Keratinocyte (primary cell): ENCODE measurements around the gene TRMT10C.

Experiments
- EZH2 ChIP-seq: IDR thresholded peaks from one replicate; pipeline ENCODE4 v1.6.1; 2012; ENCODE audit warnings: inconsistent platforms, mild to moderate bottlenecking, low read length, moderate library complexity
- TF ChIP-seq, protein P1 (sequence below), 3 experiments: IDR thresholded peaks in 1 of 3; conservative IDR thresholded peaks in 1 of 3; optimal IDR thresholded peaks in 1 of 3; 2 replicates in 2 of 3; 3 replicates in 1 of 3; pipeline versions ENCODE3 to v1.5.1; 2011; ENCODE audit warnings: low read length in 3 of 3, mild to moderate bottlenecking in 3 of 3, moderate library complexity in 2 of 3, control low read depth in 1 of 3, inconsistent platforms in 1 of 3; ENCODE audit not compliant: insufficient read depth in 2 of 3; ENCODE audit errors: extremely low read depth in 1 of 3

- TF ChIP-seq, protein P1, sequence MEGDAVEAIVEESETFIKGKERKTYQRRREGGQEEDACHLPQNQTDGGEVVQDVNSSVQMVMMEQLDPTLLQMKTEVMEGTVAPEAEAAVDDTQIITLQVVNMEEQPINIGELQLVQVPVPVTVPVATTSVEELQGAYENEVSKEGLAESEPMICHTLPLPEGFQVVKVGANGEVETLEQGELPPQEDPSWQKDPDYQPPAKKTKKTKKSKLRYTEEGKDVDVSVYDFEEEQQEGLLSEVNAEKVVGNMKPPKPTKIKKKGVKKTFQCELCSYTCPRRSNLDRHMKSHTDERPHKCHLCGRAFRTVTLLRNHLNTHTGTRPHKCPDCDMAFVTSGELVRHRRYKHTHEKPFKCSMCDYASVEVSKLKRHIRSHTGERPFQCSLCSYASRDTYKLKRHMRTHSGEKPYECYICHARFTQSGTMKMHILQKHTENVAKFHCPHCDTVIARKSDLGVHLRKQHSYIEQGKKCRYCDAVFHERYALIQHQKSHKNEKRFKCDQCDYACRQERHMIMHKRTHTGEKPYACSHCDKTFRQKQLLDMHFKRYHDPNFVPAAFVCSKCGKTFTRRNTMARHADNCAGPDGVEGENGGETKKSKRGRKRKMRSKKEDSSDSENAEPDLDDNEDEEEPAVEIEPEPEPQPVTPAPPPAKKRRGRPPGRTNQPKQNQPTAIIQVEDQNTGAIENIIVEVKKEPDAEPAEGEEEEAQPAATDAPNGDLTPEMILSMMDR (optimal IDR thresholded peaks at IDR 0.05 in 1 of 3, IDR thresholded peaks at IDR 0.05 in 1 of 3, conservative IDR thresholded peaks at IDR 0.05 in 1 of 3; ENCODE audit: extremely low read depth in 1 of 3, insufficient read depth in 2 of 3, low read length in 3 of 3), result no peak
- no peak for TF ChIP-seq EZH2
These were observed 43.2 kb upstream of the TRMT10C start for GRCh38 chr3:101518421-101518871.
